ENCODE data around the gene DPH2.

Gene DPH2

DNA sequence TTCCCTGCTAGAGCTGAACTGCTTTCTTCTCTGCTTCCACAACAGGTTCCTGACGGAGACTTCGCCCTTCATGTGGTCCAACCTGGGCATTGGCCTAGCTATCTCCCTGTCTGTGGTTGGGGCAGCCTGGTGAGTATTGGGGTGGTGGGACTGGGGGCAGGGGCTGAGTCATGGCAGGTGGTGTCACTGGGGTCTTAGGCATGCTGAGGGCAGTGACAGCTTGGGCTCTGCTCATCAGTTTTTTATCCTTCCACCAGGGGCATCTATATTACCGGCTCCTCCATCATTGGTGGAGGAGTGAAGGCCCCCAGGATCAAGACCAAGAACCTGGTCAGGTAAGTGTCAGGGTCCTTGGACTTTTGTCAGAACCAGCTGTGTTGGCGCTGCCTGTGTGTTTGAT, 6.2 kb downstream of the DPH2 start:
- peaks cover 62% of the 10 kb centered on the region for H3K36me3 ChIP-seq (ENCODE audit: insufficient read depth, insufficient read length, low read length)
- H3K27me3 ChIP-seq (ENCODE audit: insufficient read depth, insufficient read length), result no peaks in the 10 kb centered on the region
- H3K9me3 ChIP-seq (ENCODE audit: insufficient read depth, low read length), result no peaks in the 10 kb centered on the region
- peak overlapping the region; percentile 94 for H3K4me3 ChIP-seq (ENCODE audit: insufficient read length, low read depth)
- TF ChIP-seq SUZ12 (IDR thresholded peaks at IDR 0.05; ENCODE audit: extremely low read depth, insufficient read depth, insufficient read length) (no peak), ZNF274 (IDR thresholded peaks at IDR 0.05; ENCODE audit: low read depth, low read length) (no peak), YY1 (IDR thresholded peaks at IDR 0.05; ENCODE audit: insufficient read depth, insufficient read length) (no peak)
- peak overlapping the region; percentile 98 for H3K9ac ChIP-seq (ENCODE audit: insufficient read length, low read depth)
- DNase-seq (ENCODE audit: low read depth, low spot score), result no peak
- peaks cover 22% of the 10 kb centered on the region for H3K4me1 ChIP-seq (ENCODE audit: insufficient read depth, insufficient read length)

DNA sequence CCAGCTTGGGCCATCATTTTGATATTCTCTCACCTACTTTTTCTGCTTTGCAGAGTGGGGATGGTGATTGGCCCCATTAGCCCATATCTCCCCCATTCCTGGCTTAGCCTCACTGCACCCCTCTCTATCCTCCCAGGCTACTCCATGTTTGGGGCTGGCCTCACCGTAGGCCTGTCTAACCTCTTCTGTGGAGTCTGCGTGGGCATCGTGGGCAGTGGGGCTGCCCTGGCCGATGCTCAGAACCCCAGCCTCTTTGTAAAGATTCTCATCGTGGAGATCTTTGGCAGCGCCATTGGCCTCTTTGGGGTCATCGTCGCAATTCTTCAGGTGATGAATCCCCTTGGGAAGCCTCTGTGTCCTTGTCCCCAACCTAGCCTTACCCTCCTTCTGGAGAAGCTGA, 7.1 kb downstream of the DPH2 start:
- Histone ChIP-seq H3K36me3 (ENCODE audit: insufficient read depth, insufficient read length, low read length) (peaks cover 62% of the 10 kb centered on the region), H3K9me3 (ENCODE audit: insufficient read depth, low read length) (no peaks in the 10 kb centered on the region), H3K4me1 (ENCODE audit: insufficient read depth, insufficient read length) (peaks cover 26% of the 10 kb centered on the region), H3K9ac (ENCODE audit: insufficient read length, low read depth) (no peak overlapping the region), H3K4me3 (ENCODE audit: insufficient read length, low read depth) (no peak overlapping the region), H3K27me3 (ENCODE audit: insufficient read depth, insufficient read length) (no peaks in the 10 kb centered on the region)
- TF ChIP-seq SUZ12 (IDR thresholded peaks at IDR 0.05; ENCODE audit: extremely low read depth, insufficient read depth, insufficient read length) (no peak), YY1 (IDR thresholded peaks at IDR 0.05; ENCODE audit: insufficient read depth, insufficient read length) (no peak), ZNF274 (IDR thresholded peaks at IDR 0.05; ENCODE audit: low read depth, low read length) (no peak)
- DNase-seq (ENCODE audit: low read depth, low spot score), result no peak

DNA sequence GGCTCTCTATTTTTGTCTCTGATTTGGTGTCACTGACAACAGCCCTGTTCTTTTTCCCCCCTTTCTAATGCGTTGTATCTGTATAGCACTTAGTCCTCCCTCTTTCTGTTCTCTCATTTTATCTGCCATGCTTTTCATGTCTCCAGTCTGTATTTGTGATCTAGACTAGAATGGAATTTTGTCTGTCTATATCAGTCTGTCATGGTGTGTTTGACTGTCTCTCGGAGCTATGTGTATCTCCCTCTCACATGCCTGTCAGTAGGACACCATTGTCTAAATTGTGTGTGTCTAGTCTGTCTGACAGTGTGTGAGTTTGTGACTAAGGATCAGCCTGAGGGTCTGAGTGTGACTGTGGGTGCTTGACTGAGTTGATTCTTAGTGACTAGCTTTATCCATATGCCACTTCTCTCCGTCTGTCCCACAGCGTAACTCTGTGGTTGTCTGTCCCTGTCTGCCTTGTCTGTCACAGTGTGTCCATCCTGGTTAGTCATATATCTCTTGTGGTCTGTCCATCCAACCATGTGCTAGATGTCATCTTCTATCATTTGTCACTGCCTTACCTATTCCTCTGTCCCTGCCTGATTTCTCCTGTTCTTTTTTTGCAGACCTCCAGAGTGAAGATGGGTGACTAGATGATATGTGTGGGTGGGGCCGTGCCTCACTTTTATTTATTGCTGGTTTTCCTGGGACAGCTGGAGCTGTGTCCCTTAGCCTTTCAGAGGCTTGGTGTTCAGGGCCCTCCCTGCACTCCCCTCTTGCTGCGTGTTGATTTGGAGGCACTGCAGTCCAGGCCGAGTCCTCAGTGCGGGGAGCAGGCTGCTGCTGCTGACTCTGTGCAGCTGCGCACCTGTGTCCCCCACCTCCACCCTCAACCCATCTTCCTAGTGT, 7.8 kb downstream of the DPH2 start:
- TF ChIP-seq ZNF274 (IDR thresholded peaks at IDR 0.05; ENCODE audit: low read depth, low read length) (no peak), YY1 (IDR thresholded peaks at IDR 0.05; ENCODE audit: insufficient read depth, insufficient read length) (no peak), SUZ12 (IDR thresholded peaks at IDR 0.05; ENCODE audit: extremely low read depth, insufficient read depth, insufficient read length) (no peak)
- Histone ChIP-seq H3K4me1 (ENCODE audit: insufficient read depth, insufficient read length) (peaks cover 26% of the 10 kb centered on the region), H3K9me3 (ENCODE audit: insufficient read depth, low read length) (no peaks in the 10 kb centered on the region), H3K9ac (ENCODE audit: insufficient read length, low read depth) (peak overlapping the region; percentile 86), H3K36me3 (ENCODE audit: insufficient read depth, insufficient read length, low read length) (peaks cover 62% of the 10 kb centered on the region), H3K4me3 (ENCODE audit: insufficient read length, low read depth) (peak overlapping the region; percentile 64), H3K27me3 (ENCODE audit: insufficient read depth, insufficient read length) (no peaks in the 10 kb centered on the region)
- no peak for DNase-seq (ENCODE audit: low read depth, low spot score)

DNA sequence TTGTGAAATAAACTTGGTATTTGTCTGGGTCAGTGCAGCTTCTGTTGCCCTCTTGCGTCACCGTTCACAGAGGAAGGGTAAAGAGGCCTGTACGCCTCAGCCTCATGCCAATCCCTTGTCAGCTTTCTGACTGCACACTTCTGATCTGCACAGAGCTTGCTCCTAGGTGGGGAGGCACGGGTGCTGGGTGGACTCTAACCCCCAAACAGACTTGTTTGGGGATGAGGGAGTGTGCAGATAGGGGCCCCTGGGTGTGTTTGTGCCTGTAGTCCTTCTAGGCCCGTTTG, 8.4 kb downstream of the DPH2 start:
- H3K27me3 ChIP-seq (ENCODE audit: insufficient read depth, insufficient read length), result no peaks in the 10 kb centered on the region
- H3K9ac ChIP-seq (ENCODE audit: insufficient read length, low read depth), result peak overlapping the region; percentile 86
- no peaks in the 10 kb centered on the region for H3K9me3 ChIP-seq (ENCODE audit: insufficient read depth, low read length)
- DNase-seq (ENCODE audit: low read depth, low spot score), result no peak
- peaks cover 26% of the 10 kb centered on the region for H3K4me1 ChIP-seq (ENCODE audit: insufficient read depth, insufficient read length)
- TF ChIP-seq YY1 (IDR thresholded peaks at IDR 0.05; ENCODE audit: insufficient read depth, insufficient read length) (no peak), SUZ12 (IDR thresholded peaks at IDR 0.05; ENCODE audit: extremely low read depth, insufficient read depth, insufficient read length) (no peak), ZNF274 (IDR thresholded peaks at IDR 0.05; ENCODE audit: low read depth, low read length) (no peak)
- H3K4me3 ChIP-seq (ENCODE audit: insufficient read length, low read depth), result peak overlapping the region; percentile 64
- peaks cover 62% of the 10 kb centered on the region for H3K36me3 ChIP-seq (ENCODE audit: insufficient read depth, insufficient read length, low read length)

DNA sequence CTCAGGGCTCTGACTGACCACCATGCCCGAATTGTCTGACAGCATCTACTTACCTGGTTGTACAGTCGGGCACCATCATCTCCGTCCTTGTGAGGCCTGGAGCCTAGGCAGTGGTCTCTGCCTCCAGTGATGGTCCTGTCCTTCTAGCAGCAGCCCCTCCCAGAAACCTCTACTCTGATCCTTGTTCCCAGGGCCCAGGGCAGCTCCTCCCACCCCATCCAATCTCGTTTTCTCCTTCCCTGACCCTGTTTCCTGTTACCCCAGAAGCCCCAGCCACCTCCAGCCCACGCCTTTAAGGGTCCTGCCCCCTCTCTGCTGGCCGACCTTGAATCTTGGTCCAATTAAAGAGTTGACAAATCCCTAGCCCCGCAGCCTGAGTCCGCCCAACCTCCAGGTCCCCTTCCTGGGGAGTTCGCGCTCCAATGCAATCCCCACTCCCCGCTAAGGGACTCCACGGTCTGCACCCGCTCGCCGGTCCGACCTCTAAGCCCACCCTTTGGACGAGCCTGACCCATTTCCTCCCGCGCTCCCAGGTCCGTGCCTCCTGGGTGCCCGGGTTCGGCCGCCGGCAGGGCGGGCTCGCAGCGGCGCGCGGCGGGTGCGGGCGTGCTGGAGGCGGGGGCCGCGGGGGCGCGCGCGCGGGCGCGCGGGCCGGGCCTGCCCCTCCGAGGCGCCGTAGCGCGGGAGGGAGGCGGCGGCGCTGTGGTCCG, 8.9 kb downstream of the DPH2 start, which contains the start of gene B4GALT2:
TSS of gene B4GALT2 (plus strand) at position 660 of the 710 bp plus-strand sequence. CDS start 1,951 bp downstream, outside the sequence.
- H3K4me1 ChIP-seq (ENCODE audit: insufficient read depth, insufficient read length), result peaks cover 26% of the 10 kb centered on the region
- no peaks in the 10 kb centered on the region for H3K27me3 ChIP-seq (ENCODE audit: insufficient read depth, insufficient read length)
- no peak for TF ChIP-seq SUZ12 (IDR thresholded peaks at IDR 0.05; ENCODE audit: extremely low read depth, insufficient read depth, insufficient read length)
- no peak for TF ChIP-seq ZNF274 (IDR thresholded peaks at IDR 0.05; ENCODE audit: low read depth, low read length)
- TF ChIP-seq YY1 (IDR thresholded peaks at IDR 0.05; ENCODE audit: insufficient read depth, insufficient read length), result no peak
- DNase-seq (ENCODE audit: low read depth, low spot score), result no peak
- H3K4me3 ChIP-seq (ENCODE audit: insufficient read length, low read depth), result peak within 1 kb of the TSS; percentile 64
- H3K36me3 ChIP-seq (ENCODE audit: insufficient read depth, insufficient read length, low read length), result peaks cover 62% of the 10 kb centered on the region
- H3K9me3 ChIP-seq (ENCODE audit: insufficient read depth, low read length), result no peaks in the 10 kb centered on the region
- peak within 1 kb of the TSS; percentile 86 for H3K9ac ChIP-seq (ENCODE audit: insufficient read length, low read depth)

DNA sequence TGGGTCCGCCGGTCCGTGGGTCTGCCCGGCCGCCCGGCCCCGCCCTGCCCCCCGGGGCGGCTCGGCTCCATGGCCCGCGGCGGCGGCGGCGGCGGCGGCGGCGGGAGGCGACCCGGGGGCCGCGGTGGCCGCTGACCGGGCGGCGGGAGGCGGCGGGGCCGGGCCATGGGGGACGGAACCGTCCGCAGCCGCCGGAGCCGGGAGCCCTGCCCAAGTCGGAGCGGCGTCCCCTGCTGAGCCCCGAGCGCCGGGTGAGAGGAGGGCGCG, 9.4 kb downstream of the DPH2 start:
- no peak for DNase-seq (ENCODE audit: low read depth, low spot score)
- Histone ChIP-seq H3K4me3 (ENCODE audit: insufficient read length, low read depth) (peak overlapping the region; percentile 64), H3K27me3 (ENCODE audit: insufficient read depth, insufficient read length) (no peaks in the 10 kb centered on the region), H3K36me3 (ENCODE audit: insufficient read depth, insufficient read length, low read length) (peaks cover 66% of the 10 kb centered on the region), H3K9ac (ENCODE audit: insufficient read length, low read depth) (peak overlapping the region; percentile 81), H3K4me1 (ENCODE audit: insufficient read depth, insufficient read length) (peaks cover 30% of the 10 kb centered on the region), H3K9me3 (ENCODE audit: insufficient read depth, low read length) (no peaks in the 10 kb centered on the region)
- TF ChIP-seq YY1 (IDR thresholded peaks at IDR 0.05; ENCODE audit: insufficient read depth, insufficient read length) (no peak), SUZ12 (IDR thresholded peaks at IDR 0.05; ENCODE audit: extremely low read depth, insufficient read depth, insufficient read length) (no peak), ZNF274 (IDR thresholded peaks at IDR 0.05; ENCODE audit: low read depth, low read length) (no peak)

DNA sequence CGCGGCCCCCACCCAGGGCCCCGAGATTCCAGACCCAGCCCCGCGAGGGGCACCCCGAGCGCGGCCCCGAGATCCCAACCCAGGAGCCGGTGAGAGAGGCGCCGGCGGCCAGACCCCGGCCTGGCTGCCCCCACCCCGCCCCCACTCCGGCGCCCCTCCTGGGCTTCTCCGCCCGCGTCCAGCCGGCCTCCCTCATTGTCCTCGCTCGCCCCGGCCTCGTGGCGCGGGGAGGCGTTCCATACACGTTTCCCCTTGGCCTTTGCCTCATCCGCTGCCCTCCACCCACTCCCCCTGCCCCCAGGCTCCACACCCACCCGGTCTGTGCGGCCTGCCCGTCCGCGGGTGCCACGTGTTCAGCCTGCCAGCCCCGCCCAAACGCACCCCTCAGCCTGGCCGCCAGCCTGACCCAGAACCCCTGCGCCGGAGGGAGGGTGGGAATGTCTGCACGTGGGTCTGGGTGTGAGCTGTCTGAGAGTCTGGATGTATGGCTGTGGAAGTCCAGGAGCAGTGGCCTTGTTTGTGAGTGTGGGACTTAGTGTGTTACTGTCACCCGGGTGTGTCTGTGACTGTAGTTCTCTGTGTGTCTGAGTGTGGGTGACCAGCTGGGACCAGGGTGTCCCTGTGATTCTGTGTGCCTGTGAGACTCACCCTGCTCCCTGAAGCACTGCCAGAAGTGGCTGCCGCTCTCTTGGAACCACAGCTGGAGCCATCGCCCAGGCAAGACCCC, 9.9 kb downstream of the DPH2 start:
- TF ChIP-seq ZNF274 (IDR thresholded peaks at IDR 0.05; ENCODE audit: low read depth, low read length) (no peak), SUZ12 (IDR thresholded peaks at IDR 0.05; ENCODE audit: extremely low read depth, insufficient read depth, insufficient read length) (no peak)
- Histone ChIP-seq H3K9me3 (ENCODE audit: insufficient read depth, low read length) (no peaks in the 10 kb centered on the region), H3K36me3 (ENCODE audit: insufficient read depth, insufficient read length, low read length) (peaks cover 70% of the 10 kb centered on the region), H3K4me3 (ENCODE audit: insufficient read length, low read depth) (peak overlapping the region; percentile 53), H3K9ac (ENCODE audit: insufficient read length, low read depth) (peak overlapping the region; percentile 81), H3K27me3 (ENCODE audit: insufficient read depth, insufficient read length) (no peaks in the 10 kb centered on the region), H3K4me1 (ENCODE audit: insufficient read depth, insufficient read length) (peaks cover 30% of the 10 kb centered on the region)
- no peak for DNase-seq (ENCODE audit: low read depth, low spot score)

Measured in NT2/D1 (cell line).